Sigmoid colon (tissue), 7 donors: ENCODE data around the gene ITGA11. TPM values are rescaled to one million over a fixed set of nuclear protein-coding genes. Genes with fewer than 3 reads are reported as not detected.
"Not testable (repeated sequence)": the region's sequence is repeated elsewhere in the genome, so short reads cannot be mapped to it uniquely, and the experiment has no call there.

Experiments used
- DNase-seq: peaks from one replicate; pipeline ENCODE4 v3.0.0-alpha.2; 2019
- H3K27ac ChIP-seq, 4 donors: fragments of 200-600 bp; sonication (generic); one replicate each; pipeline ENCODE4 v1.5.1; 2016 to 2019; ENCODE audit warnings: mild to moderate bottlenecking in 1 of 4
- H3K27me3 ChIP-seq, 3 donors: fragments of 200-600 bp; sonication (generic); one replicate each; pipeline ENCODE4 v1.5.1; 2019; ENCODE audit warnings: mild to moderate bottlenecking in 1 of 3
- H3K36me3 ChIP-seq, 4 donors: fragments of 200-600 bp; sonication (generic); one replicate each; pipeline ENCODE4 v1.5.1; 2016 to 2019
- H3K4me1 ChIP-seq, 4 donors: fragments of 200-600 bp; sonication (generic); one replicate each; pipeline ENCODE4 v1.5.1; 2017 to 2019
- H3K4me3 ChIP-seq, 4 donors: fragments of 200-600 bp; sonication (generic); one replicate each; pipeline ENCODE4 v1.5.1; 2017 to 2019; ENCODE audit warnings: mild to moderate bottlenecking in 2 of 4, moderate library complexity in 1 of 4
- H3K9me3 ChIP-seq, 4 donors: fragments of 200-600 bp in 3 of 4; sonication (generic) in 3 of 4; one replicate each; pipeline versions ENCODE4 v1.5.1 to v1.6.1; 2013 to 2019
- CTCF ChIP-seq, 4 experiments: fragments of 450-650 bp in 3 of 4; fragments of 200-600 bp in 1 of 4; IDR thresholded peaks; one replicate each; pipeline ENCODE4 v1.5.1; 2016 to 2019; ENCODE audit warnings: antibody characterized with exemption in 4 of 4, mild to moderate bottlenecking in 3 of 4, moderate library complexity in 2 of 4
- EP300 ChIP-seq, 4 donors: sonication (generic); formaldehyde crosslinking; IDR thresholded peaks; one replicate each; pipeline ENCODE4 v1.6.1; 2017; ENCODE audit warnings: antibody characterized with exemption in 4 of 4
- POLR2A ChIP-seq, 2 donors: fragments of 450-650 bp; IDR thresholded peaks; one replicate each; pipeline ENCODE4 v1.6.1; 2016; ENCODE audit warnings: antibody characterized with exemption in 2 of 2, mild to moderate bottlenecking in 2 of 2, moderate library complexity in 2 of 2
- POLR2AphosphoS5 ChIP-seq, 4 donors: sonication (generic); formaldehyde crosslinking; IDR thresholded peaks; one replicate each; pipeline ENCODE4 v1.6.1; 2017; ENCODE audit warnings: antibody characterized with exemption in 4 of 4
- WGBS, 2 donors: extraction: QIAGEN DNeasy Blood & Tissue Kit; methylation state at CpG; one replicate each; pipeline ENCODE4 v1.1.7; 2013; 5-methylcytosine and 5-hydroxymethylcytosine counted together
- intact Hi-C: fragments of 100-400 bp; cut with DNase I; formaldehyde crosslinking; loops from one replicate; pipeline ENCODE4 v1.15.1; 2023
- polyA plus RNA-seq, 3 donors: library from polyadenylated mRNA; stranded (reverse); fragments of 200-250 nt; gene quantifications; one replicate each; pipeline ENCODE4 v1.2.3, GENCODE V29; 2013
- total RNA-seq, 4 donors: library from RNA; depleted of rRNA; stranded (reverse); fragments of >200 nt; gene quantifications; one replicate each; pipeline ENCODE4 v1.1.0, GENCODE V29; 2016
- donor health status: healthy with polysubstance abuse.
- donor health status: Bipolar disorder and iron deficiency.
- donor health status: healthy.

ITGA11 gene
- total and polyA plus RNA-seq, 7 donors, result 0.71 to 6.1 (median 1.2) TPM

GRCh38 chr15:68400066-68400456, 31.9 kb downstream of the ITGA11 start:
- Histone ChIP-seq H3K36me3 (no peaks in the 10 kb centered on the region), H3K4me1 (no peaks in the 10 kb centered on the region), H3K27ac (no peak overlapping the region), H3K27me3 (no peaks in the 10 kb centered on the region), H3K9me3 (peaks cover 0 to 4% (median 0%) of the 10 kb centered on the region in 4 donors), H3K4me3 (no peak overlapping the region)
- no peak for TF ChIP-seq POLR2A (IDR thresholded peaks at IDR 0.05)
- intact Hi-C loops, result no loop called here
- no peak for DNase-seq
- 25 to 78% methylated on average over 1 of the region's 1 CpG for WGBS, 2 donors

- H3K27ac ChIP-seq, result no peak overlapping the region
- no peak for DNase-seq
- intact Hi-C loops, result no loop called here
Measured at GRCh38 chr15:68399096-68400065, 32.6 kb downstream of the ITGA11 start.

GRCh38 chr15:68397999-68398398, 34.0 kb downstream of the ITGA11 start:
- H3K27me3 ChIP-seq, H3K4me1 ChIP-seq, H3K4me3 ChIP-seq, H3K27ac ChIP-seq, H3K36me3 ChIP-seq, H3K9me3 ChIP-seq, intact Hi-C loops, DNase-seq: not testable (repeated sequence)
- WGBS, 2 donors, result no CpG with 5 or more reads among the region's 3 CpGs

More at GRCh38 chr15:68399096-68400065, 32.6 kb downstream of the ITGA11 start:
- H3K9me3 ChIP-seq, result peaks cover 0 to 5% (median 0%) of the 10 kb centered on the region in 4 donors
- TF ChIP-seq CTCF (IDR thresholded peaks at IDR 0.05), result no peak
- TF ChIP-seq EP300 (IDR thresholded peaks at IDR 0.05), result no peak
- no peak for TF ChIP-seq POLR2AphosphoS5 (IDR thresholded peaks at IDR 0.05)
- TF ChIP-seq POLR2A (IDR thresholded peaks at IDR 0.05), result no peak
- H3K36me3 ChIP-seq, result no peaks in the 10 kb centered on the region
- no peaks in the 10 kb centered on the region for H3K27me3 ChIP-seq
- no peaks in the 10 kb centered on the region for H3K4me1 ChIP-seq
- WGBS, 2 donors, result 77 to 90% methylated on average over 5 of the region's 5 CpGs
- H3K4me3 ChIP-seq, result no peak overlapping the region

- TF ChIP-seq EP300 (IDR thresholded peaks at IDR 0.05), result no peak
- no peak for TF ChIP-seq CTCF (IDR thresholded peaks at IDR 0.05)
- no peak for TF ChIP-seq POLR2AphosphoS5 (IDR thresholded peaks at IDR 0.05)
- no peak for TF ChIP-seq POLR2A (IDR thresholded peaks at IDR 0.05)
- 74 to 80% methylated on average over 1 of the region's 1 CpG for WGBS, 2 donors
- Histone ChIP-seq H3K36me3 (no peaks in the 10 kb centered on the region), H3K27me3 (no peaks in the 10 kb centered on the region), H3K27ac (no peak overlapping the region), H3K4me3 (no peak overlapping the region), H3K9me3 (peaks cover 0 to 6% (median 2%) of the 10 kb centered on the region in 4 donors), H3K4me1 (no peaks in the 10 kb centered on the region)
- intact Hi-C loops, result no loop called here
- DNase-seq, result no peak
Measured at GRCh38 chr15:68396068-68396467, 35.9 kb downstream of the ITGA11 start.

GRCh38 chr15:68391121-68391520, 40.8 kb downstream of the ITGA11 start:
- intact Hi-C loops, result no loop called here
- H3K27ac ChIP-seq, result no peak overlapping the region
- no peaks in the 10 kb centered on the region for H3K36me3 ChIP-seq
- H3K4me1 ChIP-seq, result no peaks in the 10 kb centered on the region
- no peak overlapping the region for H3K4me3 ChIP-seq
- TF ChIP-seq CTCF (IDR thresholded peaks at IDR 0.05) (no peak), POLR2A (IDR thresholded peaks at IDR 0.05) (no peak), EP300 (IDR thresholded peaks at IDR 0.05) (no peak), POLR2AphosphoS5 (IDR thresholded peaks at IDR 0.05) (no peak)
- 81 to 98% methylated on average over 2 of the region's 2 CpGs for WGBS, 2 donors
- DNase-seq, result peak; percentile 25
- peaks cover 0 to 6% (median 2%) of the 10 kb centered on the region in 4 donors for H3K9me3 ChIP-seq
- peaks cover 0 to 16% (median 0%) of the 10 kb centered on the region in 3 donors for H3K27me3 ChIP-seq
